GM12878 (cell line): Measurements from ENCODE around the gene NAV3. TPM values are rescaled to one million over a fixed set of nuclear protein-coding genes. Genes with fewer than 3 reads are reported as not detected.

Experiments used
- ATAC-seq: fragments of 200-7000 bp; cut with Tn5 transposase; 3 replicates; pipeline ENCODE4 v1.9.1; 2020; ENCODE audit warnings: mild to moderate bottlenecking, moderate library complexity
- BruUV-seq: library from RNA; stranded (reverse); fragments of 400-500 nt; replicated peaks from 2 replicates; lab custom pipeline; 2021; lab: Mats Ljungman, UMichigan
- CTCF ChIA-PET: fragments of 300-600 bp; sonication (Branson Sonifier 250); formaldehyde crosslinking; extraction: SDS; loops from one replicate; lab custom pipeline; 2021; ENCODE audit warnings: inconsistent platforms; lab: Yijun Ruan, JAX
- POLR2A ChIA-PET: fragments of 350-600 bp; formaldehyde crosslinking; extraction: SDS; loops from one replicate; lab custom pipeline; 2021; ENCODE audit warnings: inconsistent platforms; lab: Charles Lee
- RAD21 ChIA-PET: fragments of 300-600 bp; sonication (Branson Sonifier 250); formaldehyde crosslinking; loops from one replicate; lab custom pipeline; 2023; ENCODE audit warnings: antibody characterized with exemption; ENCODE audit not compliant: unreplicated experiment; lab: Charles Lee
- SMC1A ChIA-PET: fragments of 300-600 bp; sonication (Branson Sonifier 250); formaldehyde crosslinking; loops from one replicate; lab custom pipeline; 2023; ENCODE audit not compliant: unreplicated experiment, uncharacterized antibody; lab: Charles Lee
- DNase-seq: peaks from one replicate; pipeline ENCODE4 v3.0.0-alpha.2; 2011; ENCODE audit warnings: low read depth, low spot score
- FAIRE-seq: peaks from 3 replicates; lab custom pipeline; 2011; peaks lifted over from hg19 to GRCh38; lab: Jason Lieb, UNC
- H2AFZ ChIP-seq: 2 replicates; pipeline ENCODE4 v1.6.0; 2011; ENCODE audit warnings: low read depth, low read length, control low read depth; ENCODE audit not compliant: control insufficient read depth
- H3K27ac ChIP-seq: 2 replicates; pipeline ENCODE4 v1.5.1; 2011; ENCODE audit warnings: control low read depth; ENCODE audit not compliant: control insufficient read depth, insufficient read depth
- H3K27me3 ChIP-seq, 2 experiments: replicated peaks in 1 of 2; 2 replicates each; pipeline versions ENCODE4 v1.6.0 to v1.6.1; 2011; ENCODE audit warnings: low read length in 1 of 2; ENCODE audit not compliant: control insufficient read depth in 2 of 2, insufficient read depth in 2 of 2
- H3K36me3 ChIP-seq, 2 experiments: 2 replicates each; pipeline ENCODE4 v1.5.1; 2011; ENCODE audit warnings: low read length in 1 of 2; ENCODE audit not compliant: control insufficient read depth in 2 of 2, insufficient read depth in 2 of 2
- H3K4me1 ChIP-seq: 2 replicates; pipeline ENCODE4 v1.6.1; 2011; ENCODE audit warnings: mild to moderate bottlenecking, low read length, moderate library complexity, mixed read lengths; ENCODE audit not compliant: control insufficient read depth, insufficient read depth
- H3K4me2 ChIP-seq: 2 replicates; pipeline ENCODE4 v1.6.0; 2011; ENCODE audit warnings: control low read depth; ENCODE audit not compliant: control insufficient read depth, insufficient read depth
- H3K4me3 ChIP-seq: fragments of 200-600 bp; sonication (generic); 2 replicates; pipeline ENCODE4 v1.5.1; 2016
- H3K79me2 ChIP-seq: 2 replicates; pipeline ENCODE4 v1.6.0; 2011; ENCODE audit warnings: low read length; ENCODE audit not compliant: control insufficient read depth, insufficient read depth
- H3K9ac ChIP-seq: 2 replicates; pipeline ENCODE4 v1.8.0; 2011; ENCODE audit warnings: low read length, control low read depth, mixed read lengths; ENCODE audit not compliant: control insufficient read depth, insufficient read depth
- H3K9me3 ChIP-seq: replicated peaks from 3 replicates; pipeline ENCODE4 v1.5.1; 2011; ENCODE audit warnings: mild to moderate bottlenecking, low read length; ENCODE audit not compliant: control insufficient read depth, insufficient read depth
- H4K20me1 ChIP-seq: 2 replicates; pipeline ENCODE4 v1.6.0; 2011; ENCODE audit not compliant: control insufficient read depth, insufficient read depth
- BACH1 ChIP-seq: fragments of 450-650 bp; IDR thresholded peaks from 2 replicates; pipeline ENCODE4 v1.6.1; 2017; ENCODE audit warnings: mild to moderate bottlenecking, borderline replicate concordance
- IRF4 ChIP-seq: IDR thresholded peaks from 2 replicates; pipeline ENCODE4 v1.6.1; 2011; ENCODE audit warnings: low read depth, low read length
- PAX8 ChIP-seq: fragments of 450-650 bp; IDR thresholded peaks from 2 replicates; pipeline ENCODE4 v1.6.1; 2017; ENCODE audit warnings: mild to moderate bottlenecking, moderate library complexity
- SREBF1 ChIP-seq: IDR thresholded peaks from 2 replicates; pipeline ENCODE4 v1.6.1; 2012; ENCODE audit warnings: mild to moderate bottlenecking, low read length
- WGBS: methylation state at CpG from one replicate; pipeline ENCODE4 v1.1.6; 2016; ENCODE audit warnings: low lambda C conversion rate; ENCODE audit not compliant: insufficient replicate concordance, insufficient coverage; ENCODE audit errors: missing lambda C conversion rate; 5-methylcytosine and 5-hydroxymethylcytosine counted together
- in situ Hi-C: fragments of 300-500 bp; cut with MboI; formaldehyde crosslinking; loops from 9 replicates; pipeline ENCODE4 v1.14.3; 2018; ENCODE audit warnings: mixed read lengths
- intact Hi-C: fragments of 100-400 bp; cut with micrococcal nuclease; formaldehyde crosslinking; loops from one replicate; pipeline ENCODE4 v1.14.2; 2022; ENCODE audit not compliant: unreplicated experiment
- polyA plus RNA-seq, 11 experiments: library from polyadenylated mRNA; depleted of rRNA in 4 of 11; unstranded in 6 of 11; stranded (reverse) in 5 of 11; fragments of >200 nt; fragmentation: Nextera tagmentation in 4 of 11; fragmentation: Illumina TruSeq in 1 of 11; extraction: Ambion mirVana in 4 of 11; extraction: Trizol in 1 of 11; gene quantifications; 1 replicate in 1 of 11; 2 replicates in 10 of 11; pipeline versions ENCODE4 v1.2.1 to v1.2.3, GENCODE V29; 2011 to 2016; ENCODE audit warnings: inconsistent platforms in 2 of 11, missing spikeins in 2 of 11, low read depth in 1 of 11
- total RNA-seq, 4 experiments: library from RNA; depleted of rRNA in 3 of 4; stranded (reverse); fragments of >200 nt in 3 of 4; fragmentation: Illumina TruSeq in 1 of 4; extraction: Trizol in 1 of 4; gene quantifications; 2 replicates each; pipeline versions ENCODE4 v1.2.1 to v1.2.3, GENCODE V29; 2013 to 2021
- TF ChIP-seq, protein P1 (sequence below): fragments of 450-650 bp; IDR thresholded peaks from 2 replicates; pipeline ENCODE4 v1.6.1; 2016; ENCODE audit warnings: mild to moderate bottlenecking
- TF ChIP-seq, protein P2 (sequence below): IDR thresholded peaks from 2 replicates; pipeline ENCODE4 v1.6.1; 2012; ENCODE audit warnings: mild to moderate bottlenecking, low read depth, low read length
- TF ChIP-seq, protein P3 (sequence below): fragments of 450-650 bp; IDR thresholded peaks from 2 replicates; pipeline ENCODE4 v1.6.1; 2014; ENCODE audit warnings: mild to moderate bottlenecking

NAV3 gene
- total and polyA plus RNA-seq, 10 of the 15 experiments (the other 5 are each of a cell fraction or from before 2014, with no cell fraction given) = 0.05 to 0.51 (median 0.22) TPM; not detected in 1

DNA sequence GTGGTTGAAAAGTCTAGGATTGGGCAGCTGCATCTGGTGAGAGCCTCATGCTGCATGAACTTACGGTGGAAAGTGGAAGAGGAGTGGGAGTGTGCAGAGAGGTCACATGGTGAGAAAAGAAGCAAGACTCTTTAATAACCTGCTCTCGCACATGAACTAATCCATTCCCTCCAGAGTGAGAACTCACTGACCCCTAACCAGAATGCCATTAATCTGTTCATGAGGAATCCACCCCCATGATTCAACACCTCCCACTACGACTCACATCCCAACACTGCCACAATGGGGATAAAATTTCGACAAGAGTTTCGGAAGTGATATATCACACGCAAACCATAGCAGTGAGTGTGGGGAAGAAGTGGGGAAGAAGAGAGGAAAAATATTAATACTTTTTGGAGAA, 377.4 kb downstream of the NAV3 start:
- DNase-seq = no peak
- Histone ChIP-seq H3K36me3 (no peaks in the 10 kb centered on the region), H3K9me3 (no peaks in the 10 kb centered on the region), H2AFZ (no peak overlapping the region), H3K4me1 (no peaks in the 10 kb centered on the region), H3K27me3 (no peaks in the 10 kb centered on the region), H4K20me1 (no peaks in the 10 kb centered on the region), H3K4me2 (no peak overlapping the region), H3K79me2 (no peaks in the 10 kb centered on the region), H3K27ac (no peak overlapping the region), H3K4me3 (no peak overlapping the region), H3K9ac (no peak overlapping the region)
- FAIRE-seq = no peak
- WGBS = 53% methylated on average over 6 of the region's 6 CpGs
- ChIA-PET CTCF (no interaction called here), SMC1A (no interaction called here), POLR2A (no interaction called here), RAD21 (no interaction called here)
- no peak for TF ChIP-seq IRF4
- TF ChIP-seq, protein P1, sequence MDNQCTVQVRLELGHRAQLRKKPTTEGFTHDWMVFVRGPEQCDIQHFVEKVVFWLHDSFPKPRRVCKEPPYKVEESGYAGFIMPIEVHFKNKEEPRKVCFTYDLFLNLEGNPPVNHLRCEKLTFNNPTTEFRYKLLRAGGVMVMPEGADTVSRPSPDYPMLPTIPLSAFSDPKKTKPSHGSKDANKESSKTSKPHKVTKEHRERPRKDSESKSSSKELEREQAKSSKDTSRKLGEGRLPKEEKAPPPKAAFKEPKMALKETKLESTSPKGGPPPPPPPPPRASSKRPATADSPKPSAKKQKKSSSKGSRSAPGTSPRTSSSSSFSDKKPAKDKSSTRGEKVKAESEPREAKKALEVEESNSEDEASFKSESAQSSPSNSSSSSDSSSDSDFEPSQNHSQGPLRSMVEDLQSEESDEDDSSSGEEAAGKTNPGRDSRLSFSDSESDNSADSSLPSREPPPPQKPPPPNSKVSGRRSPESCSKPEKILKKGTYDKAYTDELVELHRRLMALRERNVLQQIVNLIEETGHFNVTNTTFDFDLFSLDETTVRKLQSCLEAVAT = no peak
- TF ChIP-seq SREBF1 = no peak
- TF ChIP-seq, protein P2, sequence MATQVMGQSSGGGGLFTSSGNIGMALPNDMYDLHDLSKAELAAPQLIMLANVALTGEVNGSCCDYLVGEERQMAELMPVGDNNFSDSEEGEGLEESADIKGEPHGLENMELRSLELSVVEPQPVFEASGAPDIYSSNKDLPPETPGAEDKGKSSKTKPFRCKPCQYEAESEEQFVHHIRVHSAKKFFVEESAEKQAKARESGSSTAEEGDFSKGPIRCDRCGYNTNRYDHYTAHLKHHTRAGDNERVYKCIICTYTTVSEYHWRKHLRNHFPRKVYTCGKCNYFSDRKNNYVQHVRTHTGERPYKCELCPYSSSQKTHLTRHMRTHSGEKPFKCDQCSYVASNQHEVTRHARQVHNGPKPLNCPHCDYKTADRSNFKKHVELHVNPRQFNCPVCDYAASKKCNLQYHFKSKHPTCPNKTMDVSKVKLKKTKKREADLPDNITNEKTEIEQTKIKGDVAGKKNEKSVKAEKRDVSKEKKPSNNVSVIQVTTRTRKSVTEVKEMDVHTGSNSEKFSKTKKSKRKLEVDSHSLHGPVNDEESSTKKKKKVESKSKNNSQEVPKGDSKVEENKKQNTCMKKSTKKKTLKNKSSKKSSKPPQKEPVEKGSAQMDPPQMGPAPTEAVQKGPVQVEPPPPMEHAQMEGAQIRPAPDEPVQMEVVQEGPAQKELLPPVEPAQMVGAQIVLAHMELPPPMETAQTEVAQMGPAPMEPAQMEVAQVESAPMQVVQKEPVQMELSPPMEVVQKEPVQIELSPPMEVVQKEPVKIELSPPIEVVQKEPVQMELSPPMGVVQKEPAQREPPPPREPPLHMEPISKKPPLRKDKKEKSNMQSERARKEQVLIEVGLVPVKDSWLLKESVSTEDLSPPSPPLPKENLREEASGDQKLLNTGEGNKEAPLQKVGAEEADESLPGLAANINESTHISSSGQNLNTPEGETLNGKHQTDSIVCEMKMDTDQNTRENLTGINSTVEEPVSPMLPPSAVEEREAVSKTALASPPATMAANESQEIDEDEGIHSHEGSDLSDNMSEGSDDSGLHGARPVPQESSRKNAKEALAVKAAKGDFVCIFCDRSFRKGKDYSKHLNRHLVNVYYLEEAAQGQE = no peak
- no peak for TF ChIP-seq BACH1
- TF ChIP-seq, protein P3, sequence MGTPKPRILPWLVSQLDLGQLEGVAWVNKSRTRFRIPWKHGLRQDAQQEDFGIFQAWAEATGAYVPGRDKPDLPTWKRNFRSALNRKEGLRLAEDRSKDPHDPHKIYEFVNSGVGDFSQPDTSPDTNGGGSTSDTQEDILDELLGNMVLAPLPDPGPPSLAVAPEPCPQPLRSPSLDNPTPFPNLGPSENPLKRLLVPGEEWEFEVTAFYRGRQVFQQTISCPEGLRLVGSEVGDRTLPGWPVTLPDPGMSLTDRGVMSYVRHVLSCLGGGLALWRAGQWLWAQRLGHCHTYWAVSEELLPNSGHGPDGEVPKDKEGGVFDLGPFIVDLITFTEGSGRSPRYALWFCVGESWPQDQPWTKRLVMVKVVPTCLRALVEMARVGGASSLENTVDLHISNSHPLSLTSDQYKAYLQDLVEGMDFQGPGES = no peak
- no peak for TF ChIP-seq PAX8
- no peak for ATAC-seq
- intact Hi-C loops (no loop called here), in situ Hi-C loops (no loop called here)
- BruUV-seq = no TSS peak
